ENCODE measurements around the gene ITGA2.

ITGA2 gene

GRCh38 chr5:52997424-52997823 is 8.3 kb downstream of the ITGA2 start:
- no peak overlapping the region for H3K27ac ChIP-seq

GRCh38 chr5:52998552-52999313 is 9.6 kb downstream of the ITGA2 start:
- no peak for TF ChIP-seq ZFX (IDR thresholded peaks at IDR 0.05)
- TF ChIP-seq CTCF (conservative IDR thresholded peaks at IDR 0.05) = no peak
- no peak overlapping the region for H3K27ac ChIP-seq

More at GRCh38 chr5:52997424-52997823, 8.3 kb downstream of the ITGA2 start:
- no peak for TF ChIP-seq CTCF (conservative IDR thresholded peaks at IDR 0.05)
- TF ChIP-seq ZFX (IDR thresholded peaks at IDR 0.05) = no peak

- TF ChIP-seq ZFX (IDR thresholded peaks at IDR 0.05) (no peak), CTCF (conservative IDR thresholded peaks at IDR 0.05) (no peak)
- H3K27ac ChIP-seq = no peak overlapping the region
Measured at GRCh38 chr5:52999344-52999949, 10.3 kb downstream of the ITGA2 start.

- TF ChIP-seq CTCF (conservative IDR thresholded peaks at IDR 0.05) = no peak
- no peak for TF ChIP-seq ZFX (IDR thresholded peaks at IDR 0.05)
Measured at GRCh38 chr5:53001541-53001940, 12.4 kb downstream of the ITGA2 start.

GRCh38 chr5:53002491-53002890 is 13.3 kb downstream of the ITGA2 start:
- H3K27ac ChIP-seq = no peak overlapping the region
- no peak for TF ChIP-seq CTCF (conservative IDR thresholded peaks at IDR 0.05)
- TF ChIP-seq ZFX (IDR thresholded peaks at IDR 0.05) = no peak

More at GRCh38 chr5:53001541-53001940, 12.4 kb downstream of the ITGA2 start:
- no peak overlapping the region for H3K27ac ChIP-seq

- no peak for TF ChIP-seq CTCF (conservative IDR thresholded peaks at IDR 0.05)
- TF ChIP-seq ZFX (IDR thresholded peaks at IDR 0.05) = no peak
- H3K27ac ChIP-seq = no peak overlapping the region
Measured at GRCh38 chr5:53003144-53003543, 14.0 kb downstream of the ITGA2 start.

All from C4-2B (cell line).